Hematopoietic multipotent progenitor cell treated with erythropoietin and hydrocortisone succinate and interleukin-3 and kit ligand, for 15 days (in vitro differentiated cells): ENCODE data around the gene PEDS1.
A peak's percentile ranks its signal among the peaks of the same experiment; 100 is the strongest.
"Not testable (repeated sequence)": the region's sequence is repeated elsewhere in the genome, so short reads cannot be mapped to it uniquely, and the experiment has no call there.

Experiments used
- DNase-seq: peaks from one replicate; pipeline ENCODE4 v3.0.0-alpha.2; 2015; ENCODE audit warnings: low spot score

The PEDS1 gene

GRCh38 chr20:50163570-50164317, 10.2 kb upstream of the PEDS1 start:
- DNase-seq = no peak

GRCh38 chr20:50161494-50161893, 8.0 kb upstream of the PEDS1 start:
- DNase-seq = not testable (repeated sequence)

GRCh38 chr20:50153153-50153499, 397 bp downstream of the PEDS1 start:
- DNase-seq = no peak

DNA sequence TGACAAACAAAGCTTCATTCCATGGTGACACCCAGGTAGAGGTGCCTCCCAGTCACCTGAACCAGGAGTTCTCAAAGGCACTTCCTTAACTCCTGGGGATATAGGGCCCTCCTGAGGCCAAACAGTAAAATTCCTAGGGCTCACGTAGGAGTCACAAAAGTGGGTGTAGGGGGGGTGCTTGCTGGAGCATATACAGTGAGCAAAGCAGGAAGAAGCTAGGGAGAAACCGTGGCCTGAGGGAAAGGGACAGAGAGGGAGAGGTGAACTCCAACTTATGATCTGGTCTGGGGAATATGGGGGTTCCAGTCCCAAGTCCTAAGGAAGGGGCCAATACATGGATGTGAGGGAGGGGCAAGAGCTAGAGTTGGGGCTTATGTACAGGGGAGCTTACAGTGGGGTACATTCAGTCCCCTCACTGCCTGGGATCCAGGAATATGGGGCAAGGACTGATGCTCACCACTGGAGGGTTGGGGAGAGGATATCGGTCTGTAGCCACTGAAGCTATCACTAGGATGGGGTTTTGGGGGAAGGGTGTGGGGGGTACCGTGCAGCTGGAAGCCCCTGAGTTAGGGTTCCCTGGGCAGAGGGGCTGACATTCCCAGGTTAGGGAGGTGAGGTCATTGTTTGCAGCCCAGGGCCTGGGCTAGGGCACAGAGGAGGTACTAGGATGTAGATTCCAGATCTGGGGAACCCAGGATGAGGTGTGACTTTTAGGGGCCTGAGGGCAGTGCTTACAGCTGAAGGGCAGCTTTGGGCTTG, 950 bp downstream of the PEDS1 start:
- no peak for DNase-seq

GRCh38 chr20:50151034-50151743, 2.3 kb downstream of the PEDS1 start:
- DNase-seq = peak; percentile 60

- no peak for DNase-seq
These were observed 3.9 kb downstream of the PEDS1 start for GRCh38 chr20:50149481-50150254.

GRCh38 chr20:50146732-50147662, 6.5 kb downstream of the PEDS1 start:
- DNase-seq = peak; percentile 60

- no peak for DNase-seq
These were observed 7.3 kb downstream of the PEDS1 start for GRCh38 chr20:50146214-50146613.

DNA sequence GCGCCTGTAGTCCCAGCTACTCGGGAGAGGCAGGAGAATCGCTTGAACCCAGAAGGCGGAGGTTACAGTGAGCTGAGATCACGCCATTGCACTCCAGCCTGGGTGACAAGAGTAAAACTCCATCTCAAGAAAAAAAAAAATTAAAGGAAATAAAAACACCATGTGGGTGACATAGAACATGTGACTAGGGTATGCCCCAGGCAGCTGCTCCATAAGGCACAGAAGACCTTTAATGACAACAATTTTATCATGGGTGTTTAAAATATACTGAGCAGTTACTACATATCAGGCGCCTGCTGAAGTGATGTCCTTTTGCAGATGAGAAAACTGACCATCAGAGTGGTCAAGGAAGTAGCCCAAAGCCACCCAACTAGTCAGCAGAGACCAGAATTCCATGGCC, 8.0 kb downstream of the PEDS1 start:
- no peak for DNase-seq

DNA sequence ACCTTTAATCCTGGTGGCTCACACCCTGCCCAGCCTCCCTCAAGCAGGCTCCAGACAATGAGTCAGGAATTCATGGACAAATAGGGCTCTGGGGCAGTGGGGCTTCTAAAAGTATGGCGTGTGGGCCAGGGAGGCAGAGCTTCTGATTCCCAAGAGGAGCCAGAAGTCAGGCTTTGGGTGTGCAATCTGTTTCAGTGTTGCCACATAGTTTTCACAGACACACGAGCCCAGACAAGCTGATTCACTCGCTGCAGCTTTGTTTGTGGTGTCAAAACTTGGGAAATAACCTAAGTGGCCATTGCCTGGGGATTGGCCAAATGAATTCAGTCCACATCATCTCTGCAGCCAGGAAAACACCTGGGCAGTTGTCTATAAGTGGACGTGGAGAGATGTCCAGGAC, 9.2 kb downstream of the PEDS1 start:
- no peak for DNase-seq

DNA sequence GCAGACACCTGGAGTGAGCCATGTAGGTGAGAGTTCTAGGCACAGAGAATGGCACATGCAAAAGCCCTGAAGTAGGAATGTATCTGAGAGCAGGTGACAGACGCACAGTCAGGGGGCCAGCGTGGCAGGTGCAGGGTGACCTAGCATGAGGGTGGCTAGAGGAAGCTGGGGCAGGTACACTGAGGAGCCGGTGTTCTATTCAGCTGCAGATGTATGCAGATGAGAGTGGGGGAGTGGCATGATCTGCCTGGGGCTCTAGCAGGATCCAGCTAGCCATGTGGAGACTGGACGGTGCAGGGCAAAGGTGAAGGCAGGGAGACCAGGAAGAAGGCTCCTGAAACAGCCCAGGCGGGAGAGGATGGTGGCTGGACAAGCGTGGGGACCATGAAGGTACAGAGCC, 10.7 kb downstream of the PEDS1 start:
- DNase-seq = no peak

GRCh38 chr20:50141811-50142561, 11.5 kb downstream of the PEDS1 start:
- no peak for DNase-seq

DNA sequence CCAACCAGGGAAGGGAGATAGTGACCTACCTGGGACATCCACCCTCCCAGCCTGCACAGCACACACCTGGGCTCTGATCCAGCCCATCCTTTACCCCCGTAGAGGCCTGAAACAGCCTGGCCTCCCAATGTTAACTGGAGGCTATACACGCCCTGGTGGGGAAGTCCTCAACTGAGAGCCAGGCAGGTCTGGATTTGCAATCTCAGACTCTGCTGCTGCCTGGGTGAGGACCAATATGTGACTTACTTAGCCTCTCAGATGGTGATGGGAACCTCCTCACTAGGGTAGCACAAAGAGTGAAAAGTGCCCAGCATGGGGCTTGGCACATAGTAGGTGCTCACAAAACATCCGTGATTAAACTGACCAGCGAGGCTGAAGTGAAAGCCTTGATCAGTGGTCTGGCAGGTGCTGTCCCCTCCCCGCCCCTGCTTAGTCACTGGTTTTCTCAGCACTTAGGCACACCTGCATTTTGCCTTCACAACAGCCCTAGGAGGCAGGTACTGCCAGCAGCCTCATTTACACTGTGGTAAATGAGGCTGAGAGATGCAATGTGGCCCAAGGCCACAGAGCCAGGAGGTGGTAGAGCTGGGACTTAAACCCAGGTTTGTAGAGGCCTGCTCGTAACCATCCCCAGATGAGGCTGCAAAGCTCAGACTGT, 12.4 kb downstream of the PEDS1 start:
- DNase-seq = no peak

DNA sequence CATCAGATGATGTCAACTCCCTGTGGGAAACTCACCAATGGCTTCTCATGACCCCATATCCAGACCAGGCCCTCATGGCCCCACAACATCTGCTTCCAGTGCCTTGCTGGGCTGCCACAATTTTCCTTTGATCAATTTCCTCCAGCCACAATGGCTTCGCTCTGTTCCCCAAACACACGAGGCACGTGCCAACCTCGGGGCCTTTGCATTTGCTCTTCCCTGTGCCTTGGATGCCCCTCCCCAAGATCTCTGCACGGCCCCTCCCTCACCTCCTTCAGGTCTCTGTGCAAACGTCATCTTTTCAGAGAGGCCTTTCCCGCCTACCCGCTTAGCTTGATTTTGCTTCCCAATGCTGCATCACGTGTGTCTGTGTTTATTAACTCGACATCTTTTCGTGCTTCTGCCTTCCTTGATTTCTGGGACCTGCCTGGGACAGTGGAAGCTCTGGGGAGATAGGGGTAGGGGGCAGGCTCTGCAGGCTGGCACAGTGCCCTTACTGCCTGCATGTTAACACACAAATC, 13.1 kb downstream of the PEDS1 start:
- no peak for DNase-seq

DNA sequence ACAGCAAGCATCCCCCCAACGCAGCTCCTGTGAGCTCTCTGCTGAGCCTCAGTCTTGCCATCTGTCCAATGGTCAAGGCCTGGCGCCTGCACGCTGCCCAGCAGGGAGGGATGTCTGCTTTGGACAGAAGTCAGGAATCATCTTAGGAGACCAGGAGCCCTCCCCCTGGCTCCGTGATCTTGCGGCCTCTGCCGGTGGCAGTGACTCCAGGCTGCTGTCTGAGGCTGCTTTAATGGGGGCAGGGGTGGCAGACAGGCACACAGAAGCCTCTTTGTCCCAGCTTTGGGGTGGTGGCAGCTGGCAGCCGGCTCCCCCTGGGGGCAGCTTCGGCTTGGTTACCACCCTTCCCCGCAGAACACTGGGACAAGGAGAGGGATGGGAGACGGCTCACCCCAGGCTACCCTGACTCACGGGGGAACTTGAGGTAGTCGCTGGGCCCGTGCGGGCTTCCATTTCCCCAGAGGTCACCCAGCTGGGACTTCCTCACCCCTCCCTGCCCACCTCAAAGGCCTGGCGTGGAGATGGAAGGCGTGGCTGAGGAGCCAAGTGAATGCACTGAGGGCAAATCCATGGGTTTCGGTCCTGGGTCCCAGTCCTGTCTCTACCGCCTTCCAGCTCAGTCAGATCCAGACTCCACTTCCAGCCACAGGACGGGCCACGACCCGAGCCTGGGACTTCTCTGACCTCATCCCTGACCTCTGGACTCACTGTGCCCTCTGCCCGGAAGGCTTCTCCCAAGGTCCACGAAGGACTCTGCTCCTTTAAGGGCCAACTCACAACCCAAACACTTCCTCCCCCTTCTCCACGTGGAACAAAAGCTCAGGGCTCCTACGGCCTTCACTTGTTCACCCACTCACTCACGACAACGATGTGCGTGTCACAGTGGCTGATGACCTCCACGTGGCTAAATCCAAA, 14.8 kb downstream of the PEDS1 start:
- no peak for DNase-seq

DNA sequence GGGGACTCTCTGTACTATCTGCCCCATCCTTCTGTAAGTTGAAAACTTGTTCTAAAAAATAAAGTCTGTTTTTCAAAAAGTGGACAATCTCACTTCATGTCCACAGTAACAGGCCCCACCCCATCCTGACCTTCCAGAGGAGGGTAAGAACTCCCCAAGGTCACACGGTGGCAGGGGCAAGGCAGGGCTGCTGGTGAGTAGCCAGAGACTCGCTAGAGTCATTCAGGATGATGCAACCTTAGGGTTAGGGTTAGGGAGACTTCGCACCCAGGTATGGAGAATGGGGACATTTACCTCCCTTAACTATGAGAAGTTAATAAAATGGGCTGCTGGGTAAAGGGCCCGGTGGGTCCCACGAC, 15.4 kb downstream of the PEDS1 start:
- no peak for DNase-seq

GRCh38 chr20:50137702-50138101, 15.8 kb downstream of the PEDS1 start:
- not testable (repeated sequence) for DNase-seq

DNA sequence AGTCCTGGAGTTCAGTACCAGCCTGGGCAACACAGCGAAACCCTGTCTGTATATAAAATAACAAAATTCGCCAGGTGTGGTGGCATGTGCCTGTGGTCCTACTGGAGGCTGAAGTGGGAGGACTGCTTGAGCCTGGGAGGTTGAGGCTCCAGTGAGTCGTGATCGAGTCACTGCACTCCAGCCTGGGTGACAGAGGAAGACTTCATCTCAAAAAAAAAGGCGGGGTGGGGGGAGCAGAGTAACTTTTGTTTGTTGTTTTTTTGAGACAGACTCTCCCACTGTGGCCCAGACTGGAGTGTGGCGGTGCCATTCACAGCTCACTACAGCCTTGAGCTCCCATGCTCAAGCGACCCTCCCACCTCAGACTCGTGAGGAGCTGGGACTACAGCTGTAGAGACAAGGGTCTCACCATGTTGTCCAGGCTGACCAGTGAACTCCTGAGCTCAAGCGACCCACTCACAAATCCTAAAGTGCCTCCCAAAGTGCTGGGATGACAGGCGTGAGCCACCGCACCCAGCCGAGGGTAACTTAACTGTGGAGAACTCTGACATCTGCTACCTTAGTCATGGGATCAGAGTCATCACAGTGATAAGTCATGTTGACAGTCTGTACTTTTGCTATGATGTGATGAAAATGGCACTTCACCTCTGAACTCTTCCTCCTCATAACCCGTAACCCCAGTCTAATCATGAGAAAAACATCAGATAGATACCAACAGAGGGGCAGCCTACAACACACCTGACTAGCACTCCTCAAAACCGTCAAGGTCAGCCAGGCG, 16.5 kb downstream of the PEDS1 start:
- DNase-seq = peak; percentile 51
